Measurements from ENCODE around the gene SLC9A9.
"Not testable (repeated sequence)": the region's sequence is repeated elsewhere in the genome, so short reads cannot be mapped to it uniquely, and the experiment has no call there.

SLC9A9 gene

DNA sequence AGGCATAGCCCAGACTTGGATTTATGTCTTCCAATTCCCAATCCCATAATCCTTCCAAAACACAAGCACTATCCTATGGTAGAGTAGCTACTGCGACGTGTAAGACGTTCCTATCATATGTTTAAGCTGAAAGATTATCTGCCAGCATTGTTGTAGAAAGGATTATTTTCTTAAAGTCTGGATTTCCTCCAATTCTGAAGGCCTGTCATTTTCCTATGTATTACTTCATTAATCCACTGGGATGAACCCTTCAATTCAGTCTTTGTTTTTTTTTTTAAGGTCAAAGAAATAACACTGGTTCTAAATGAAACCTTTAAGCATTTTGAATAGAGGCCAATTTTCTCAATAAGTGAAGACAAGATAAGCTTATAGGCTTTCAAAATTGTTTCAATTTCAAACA, 289.0 kb downstream of the SLC9A9 start:
- no peak for DNase-seq (ENCODE audit: low read depth in 2 of 2)

GRCh38 chr3:143552851-143553250, 295.4 kb downstream of the SLC9A9 start:
- no peak for DNase-seq (ENCODE audit: low read depth in 2 of 2)

DNA sequence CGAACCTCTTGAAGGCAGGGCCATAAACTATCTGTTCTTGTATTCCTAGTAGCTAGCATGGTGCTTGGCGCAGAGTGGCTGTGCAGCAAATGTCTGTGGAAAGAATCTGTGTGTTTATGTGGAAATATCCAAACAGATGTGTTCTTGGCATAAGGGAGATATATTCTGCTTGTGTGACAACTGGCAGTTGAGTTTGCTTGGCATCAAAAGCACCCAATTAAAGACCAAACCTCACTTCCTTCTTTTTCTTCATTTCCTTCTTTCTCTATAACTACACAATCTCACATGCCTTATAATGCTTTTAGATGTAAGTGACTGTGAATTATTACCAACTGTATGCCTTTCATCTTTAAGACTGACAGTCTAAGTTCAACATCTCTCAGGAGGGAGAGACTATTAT, 296.5 kb downstream of the SLC9A9 start:
- DNase-seq (ENCODE audit: low read depth in 2 of 2), result no peak

GRCh38 chr3:143548861-143549497, 299.3 kb downstream of the SLC9A9 start:
- no peak for DNase-seq (ENCODE audit: low read depth in 2 of 2)

DNA sequence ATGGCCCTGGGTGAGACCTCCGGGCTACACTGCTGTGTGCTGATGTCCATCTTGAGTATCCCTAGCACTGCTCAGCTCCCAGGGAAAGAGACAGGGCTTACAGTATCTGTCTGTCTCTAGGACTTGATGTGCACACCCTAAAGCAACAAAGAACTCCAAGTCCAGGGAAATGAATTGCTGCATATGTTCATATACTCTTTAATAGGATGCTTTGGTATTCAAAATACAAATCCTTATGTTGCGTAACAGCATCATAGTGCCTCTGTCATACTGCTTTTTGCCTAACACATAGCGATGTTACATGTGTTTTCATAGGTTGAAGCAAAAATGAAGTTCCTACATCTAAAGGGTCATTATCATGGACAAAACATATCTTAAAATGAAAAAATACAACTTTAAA, 299.9 kb downstream of the SLC9A9 start:
- DNase-seq (ENCODE audit: low read depth in 2 of 2), result no peak

- no peak for DNase-seq (ENCODE audit: low read depth in 2 of 2)
Measured at GRCh38 chr3:143538577-143538981, 309.7 kb downstream of the SLC9A9 start.

- no peak for DNase-seq (ENCODE audit: low read depth in 2 of 2)
Measured at GRCh38 chr3:143538061-143538460, 310.2 kb downstream of the SLC9A9 start.

- no peak for DNase-seq (ENCODE audit: low read depth in 2 of 2)
Measured at GRCh38 chr3:143536817-143537535, 311.3 kb downstream of the SLC9A9 start.

DNA sequence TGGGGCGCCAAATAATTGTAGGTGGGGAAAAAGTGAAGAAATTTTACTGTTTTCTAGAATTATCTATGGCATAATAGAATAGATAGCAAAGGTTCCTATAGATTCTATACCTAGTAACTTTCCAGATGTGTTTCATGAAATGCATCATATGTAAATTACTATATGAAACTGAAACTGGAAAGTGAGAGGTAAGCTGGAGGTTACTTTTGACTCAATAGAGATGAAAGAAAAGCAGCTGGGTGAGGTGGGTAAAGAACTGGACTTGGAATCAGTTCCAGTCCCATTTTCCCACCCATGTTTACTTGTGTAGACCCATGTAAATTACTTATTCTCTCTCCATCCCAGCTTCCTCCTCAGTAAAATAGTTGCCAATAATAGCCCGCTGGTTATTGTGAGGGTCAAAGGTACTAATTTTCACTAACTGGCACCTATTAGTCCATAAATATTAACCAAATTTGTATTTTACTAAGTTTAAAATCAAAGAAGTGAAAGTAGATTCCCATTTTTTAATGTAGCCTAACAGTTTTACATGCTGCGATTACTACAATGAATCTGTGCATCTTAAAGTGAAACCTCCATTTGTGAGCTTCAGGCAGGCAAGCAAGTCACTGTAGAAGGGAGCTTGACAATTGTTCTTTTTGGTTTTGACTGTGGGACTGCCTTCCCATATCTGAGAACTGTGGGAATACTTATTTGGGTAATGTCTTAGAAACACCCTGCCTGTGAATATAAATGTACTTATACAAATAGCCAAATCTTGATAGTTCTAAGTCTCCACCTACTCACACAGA, 312.1 kb downstream of the SLC9A9 start:
- DNase-seq (ENCODE audit: low read depth in 2 of 2), result no peak

GRCh38 chr3:143533391-143533790, 314.9 kb downstream of the SLC9A9 start:
- DNase-seq (ENCODE audit: low read depth in 2 of 2), result no peak

DNA sequence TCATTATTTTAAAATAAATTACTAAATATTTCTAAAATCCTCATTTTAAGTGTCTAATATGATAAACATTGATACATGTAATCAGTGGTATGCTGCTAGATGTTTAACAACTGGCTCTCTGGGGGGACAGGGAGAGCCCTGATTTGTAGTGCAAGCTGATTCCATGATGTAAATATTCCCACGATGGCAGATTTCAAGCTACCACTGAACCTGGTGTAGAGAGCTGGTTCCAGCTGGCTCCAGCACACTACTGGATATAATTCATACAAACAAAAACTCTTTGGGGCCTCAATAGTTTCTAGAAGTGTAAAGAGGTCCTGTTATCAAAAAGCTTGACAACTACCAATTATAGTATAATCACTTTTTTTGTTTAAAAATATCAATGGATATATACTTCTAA, 316.2 kb downstream of the SLC9A9 start:
- no peak for DNase-seq (ENCODE audit: low read depth in 2 of 2)

- no peak for DNase-seq (ENCODE audit: low read depth in 2 of 2)
Measured at GRCh38 chr3:143531101-143531500, 317.2 kb downstream of the SLC9A9 start.

- no peak for DNase-seq (ENCODE audit: low read depth in 2 of 2)
Measured at GRCh38 chr3:143529798-143530197, 318.5 kb downstream of the SLC9A9 start.

DNA sequence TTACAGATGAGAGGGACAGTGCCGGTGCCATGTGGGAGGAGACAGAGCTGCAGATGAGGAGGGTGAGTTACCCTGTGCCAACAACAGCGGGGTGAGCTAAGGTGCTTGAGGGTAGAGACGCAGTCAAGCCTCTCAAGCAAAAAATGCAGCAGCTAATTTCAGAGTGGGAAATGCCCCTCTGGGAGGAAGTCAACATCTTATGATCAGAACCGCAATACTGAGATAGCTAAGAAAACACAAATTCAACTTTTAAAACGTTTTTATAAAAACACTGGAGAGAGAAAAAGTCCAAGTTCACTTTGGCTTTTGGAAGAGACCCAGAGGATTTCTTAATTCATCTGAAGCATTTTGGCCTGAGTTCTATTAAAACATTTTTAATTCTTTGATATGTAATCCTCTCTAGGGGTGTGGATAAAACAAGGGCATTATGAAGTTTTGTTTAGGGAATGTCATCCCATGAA, 319.2 kb downstream of the SLC9A9 start:
- DNase-seq (ENCODE audit: low read depth in 2 of 2), result no peak

DNA sequence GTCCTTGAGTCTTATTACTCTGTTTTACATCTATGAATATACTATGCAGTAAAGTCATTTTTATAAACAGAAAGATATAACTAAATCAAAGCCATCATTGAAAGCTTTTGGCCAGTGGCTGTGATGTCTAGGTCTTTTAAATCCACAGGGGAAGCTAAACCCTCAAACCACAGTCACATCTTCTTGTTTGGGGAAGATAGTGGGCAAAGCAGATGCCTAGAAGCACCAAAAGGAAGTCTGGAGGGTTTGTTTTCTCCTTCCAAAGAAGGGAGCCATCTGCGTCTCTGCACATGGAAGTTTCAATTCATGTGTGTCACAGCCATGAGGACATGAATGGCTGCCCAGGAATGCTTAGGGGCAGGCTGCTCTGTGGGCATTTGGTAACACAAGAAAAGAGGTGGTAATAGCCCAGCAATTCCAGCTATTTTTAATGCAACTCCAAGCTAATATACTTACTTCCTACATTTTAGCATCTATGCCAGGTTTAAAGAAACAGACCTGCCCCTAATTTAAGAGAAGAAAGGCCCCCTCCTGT, 322.2 kb downstream of the SLC9A9 start:
- no peak for DNase-seq (ENCODE audit: low read depth in 2 of 2)

GRCh38 chr3:143525408-143525807, 322.9 kb downstream of the SLC9A9 start:
- DNase-seq (ENCODE audit: low read depth in 2 of 2), result no peak

- no peak for DNase-seq (ENCODE audit: low read depth in 2 of 2)
Measured at GRCh38 chr3:143521803-143522202, 326.5 kb downstream of the SLC9A9 start.

DNA sequence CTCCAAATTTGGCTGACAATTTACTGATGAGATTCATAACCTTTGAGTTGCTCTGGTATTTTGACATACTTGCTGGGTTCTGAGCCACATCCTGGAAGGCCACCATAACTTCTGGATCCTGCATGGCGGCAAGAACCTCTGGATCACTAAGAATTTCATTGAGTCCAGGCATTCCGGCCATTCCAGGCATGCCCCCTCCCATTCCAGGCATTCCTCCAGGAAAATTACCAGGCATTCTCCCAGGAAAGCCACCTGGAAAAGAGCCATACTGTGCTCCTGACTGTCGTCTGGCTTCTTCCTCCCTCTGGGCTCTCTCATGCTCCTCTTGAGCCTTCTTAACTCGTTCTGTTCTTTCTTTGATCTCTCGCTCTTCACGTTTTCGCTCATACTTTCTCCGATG, 331.1 kb downstream of the SLC9A9 start:
- not testable (repeated sequence) for DNase-seq (ENCODE audit: low read depth in 2 of 2)

DNA sequence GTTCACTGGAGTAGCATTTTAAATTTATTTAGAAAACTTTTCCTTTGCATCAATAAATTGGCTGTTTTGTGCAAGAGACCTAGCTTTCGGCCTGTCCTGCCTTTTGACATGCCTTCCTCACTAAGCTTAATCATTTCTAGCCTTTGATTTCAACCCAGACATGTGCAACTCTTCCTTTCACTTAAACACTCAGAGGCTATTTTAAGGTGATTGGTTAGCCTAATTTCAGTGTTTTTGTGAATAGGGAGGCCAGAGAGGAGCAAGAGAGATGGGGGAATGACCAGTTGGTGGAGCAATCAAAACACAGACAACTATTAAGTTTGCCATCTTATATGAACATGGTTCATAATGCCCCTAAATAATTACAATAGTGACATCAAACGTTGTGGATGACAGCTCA, 333.4 kb downstream of the SLC9A9 start:
- DNase-seq (ENCODE audit: low read depth in 2 of 2), result no peak

DNA sequence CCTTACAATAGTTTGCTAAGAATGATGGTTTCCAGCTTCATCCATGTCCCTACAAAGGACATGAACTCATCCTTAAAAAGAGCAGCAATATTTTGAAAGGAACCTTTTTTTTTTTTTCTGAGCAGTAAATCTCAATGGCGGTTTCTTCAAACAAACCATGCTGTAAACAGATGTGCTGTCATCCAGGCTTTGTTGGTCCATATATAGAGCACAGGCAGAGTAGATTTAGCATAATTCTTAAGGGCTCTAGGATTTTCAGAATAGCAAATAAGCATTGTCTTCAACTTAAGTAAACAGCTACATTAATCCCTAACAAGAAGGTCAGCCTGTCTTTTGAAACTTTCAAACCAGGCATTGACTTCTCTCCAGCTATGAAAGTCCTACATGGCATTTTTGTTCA, 334.2 kb downstream of the SLC9A9 start:
- DNase-seq (ENCODE audit: low read depth in 2 of 2), result no peak

DNA sequence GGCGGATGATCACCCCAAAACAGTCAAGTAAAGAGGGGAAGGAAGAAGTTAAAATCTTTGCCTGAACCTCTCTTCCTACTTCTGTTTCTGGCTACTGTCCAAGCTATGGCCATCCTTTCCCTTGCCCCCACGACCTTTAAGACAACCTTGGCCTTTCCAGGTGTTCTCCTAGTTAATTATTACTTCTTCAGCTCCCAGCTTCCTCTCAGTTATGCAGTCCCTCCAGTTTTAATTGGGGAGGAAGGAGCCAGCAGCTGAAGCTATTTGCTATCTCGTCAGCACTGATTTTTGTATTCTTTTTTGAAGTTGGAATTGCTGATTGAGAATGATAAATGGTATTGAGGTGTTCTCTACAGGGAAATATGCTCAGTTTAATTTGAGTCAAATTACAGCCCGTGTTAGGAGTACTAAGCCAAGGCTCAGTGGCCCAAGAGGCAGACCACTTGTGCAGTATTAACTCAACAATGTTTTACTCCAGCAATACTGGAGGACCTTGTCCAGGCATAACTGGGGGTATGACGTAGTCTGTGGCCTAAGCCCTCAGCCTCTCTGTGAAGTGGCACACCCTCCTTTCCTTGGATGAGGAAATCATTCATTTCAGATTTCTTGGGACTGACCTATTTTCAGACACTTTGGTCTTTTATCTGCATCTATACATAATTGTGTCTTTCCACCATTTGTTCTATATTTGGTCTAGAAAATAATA, 336.9 kb downstream of the SLC9A9 start:
- no peak for DNase-seq (ENCODE audit: low read depth in 2 of 2)

DNA sequence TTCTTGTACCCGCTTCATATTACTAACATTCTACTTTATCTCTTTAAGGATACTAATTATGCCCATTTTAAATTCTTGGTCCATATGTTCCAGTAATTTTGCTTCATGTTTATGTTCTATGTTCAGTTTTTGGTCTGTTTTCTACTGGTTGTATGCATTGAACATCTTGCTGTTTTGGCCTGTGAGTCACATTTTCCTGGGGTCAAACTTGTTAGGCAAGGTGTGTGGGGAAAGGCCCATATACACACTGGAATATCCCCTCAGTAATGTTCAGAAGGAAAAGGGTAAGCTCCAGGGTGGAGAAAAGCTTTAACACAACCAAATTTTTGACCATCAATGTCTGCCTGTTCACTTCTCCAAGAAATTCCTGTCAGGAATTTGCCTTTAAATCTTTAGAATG, 337.7 kb downstream of the SLC9A9 start:
- no peak for DNase-seq (ENCODE audit: low read depth in 2 of 2)
